ENCODE results near the gene SLC28A2. TPM values are rescaled to one million over a fixed set of nuclear protein-coding genes. Genes with fewer than 3 reads are reported as not detected.

The SLC28A2 gene
- total and polyA plus RNA-seq, 9 of the 15 experiments (the other 6 are each of a cell fraction or from before 2014, with no cell fraction given) = 0.03 to 0.04 TPM; not detected in 7

GRCh38 chr15:45304711-45305110 lies 52.7 kb downstream of the SLC28A2 start:
- H3K79me2 ChIP-seq (ENCODE audit: control insufficient read depth, insufficient read depth, low read length) = no peaks in the 10 kb centered on the region
- ChIA-PET POLR2A (interaction anchor here (1.2 to 1.4 kb wide), 2 partner anchors 15 to 22 kb away, joined by 3 to 4 read pairs; no protein-coding TSS in a partner anchor), CTCF (ENCODE audit: low intra/inter-chr PET ratio) (interaction anchor here (0.5 kb wide), 1 partner anchor 12 kb away, joined by 5 read pairs; no protein-coding TSS in a partner anchor)
- H3K4me1 ChIP-seq (replicated peaks in 1 of 2; ENCODE audit: control insufficient read depth in 2 of 2, insufficient read depth in 2 of 2, low read length in 2 of 2) = no peaks in the 10 kb centered on the region
- ATAC-seq (no peak), FAIRE-seq (no peak), DNase-seq (ENCODE audit: extremely low read depth in 1 of 4, low spot score in 3 of 4) (no peak)
- no peak overlapping the region for H3K27ac ChIP-seq (ENCODE audit: extremely low read depth, low read depth, low read length)
- in situ Hi-C loops (cut with MboI) (no loop called here), intact Hi-C loops (cut with micrococcal nuclease) (loop anchor here (5.0 kb wide), 1 partner anchor 153 kb away; no protein-coding TSS in a partner anchor)
- H3K4me3 ChIP-seq = no peak overlapping the region
- H3K27me3 ChIP-seq (ENCODE audit: control insufficient read depth in 2 of 2, insufficient read depth in 2 of 2, low read length in 2 of 2) = peaks cover 0 to 3% of the 10 kb centered on the region in 2 experiments; a peak in 3 of 5 replicates
- no peaks in the 10 kb centered on the region for H3K9me3 ChIP-seq (replicated peaks; ENCODE audit: control insufficient read depth, insufficient read depth, low read depth, low read length)
- no peaks in the 10 kb centered on the region for H3K9me1 ChIP-seq (ENCODE audit: control insufficient read depth, insufficient read depth, low read length)
- no TSS peak for BruUV-seq (replicated peaks)
- H3K9ac ChIP-seq (ENCODE audit: insufficient read depth in 1 of 2, low read depth in 2 of 2, low read length in 2 of 2) = no peak overlapping the region
- TF ChIP-seq ZNF583 (CRISPR knock-in tag; IDR thresholded peaks at IDR 0.05) (no peak), CREB1 (IDR thresholded peaks at IDR 0.05) (no peak), CREB1 (CRISPR knock-in tag; IDR thresholded peaks at IDR 0.05) (no peak), ZC3H4 (CRISPR knock-in tag; IDR thresholded peaks at IDR 0.05; ENCODE audit: borderline replicate concordance) (no peak), ZNF511 (CRISPR knock-in tag; IDR thresholded peaks at IDR 0.05) (no peak)
- H2AFZ ChIP-seq (ENCODE audit: low read depth, low read length) = no peak overlapping the region
- H4K20me1 ChIP-seq (replicated peaks; ENCODE audit: control insufficient read depth, insufficient read depth, low read length) = no peaks in the 10 kb centered on the region
- 2% methylated on average over 3 of the region's 3 CpGs for WGBS (ENCODE audit: insufficient coverage, low coverage, missing lambda C conversion rate)
- H3K36me3 ChIP-seq (ENCODE audit: control insufficient read depth, insufficient read depth, low read length) = no peaks in the 10 kb centered on the region
- H3K4me2 ChIP-seq (ENCODE audit: insufficient read depth, low read length) = no peak overlapping the region

- no peak for TF ChIP-seq SIN3A (IDR thresholded peaks at IDR 0.05; ENCODE audit: borderline replicate concordance in 2 of 2, control insufficient read depth in 1 of 2, low read depth in 2 of 2, low read length in 2 of 2)
- no peak for TF ChIP-seq TAF1 (IDR thresholded peaks at IDR 0.05; ENCODE audit: control insufficient read depth, extremely low read depth, insufficient read depth, low read length, severe bottlenecking)
- H3K9ac ChIP-seq (ENCODE audit: insufficient read depth in 1 of 2, low read depth in 2 of 2, low read length in 2 of 2) = no peak overlapping the region
- no TSS peak for BruUV-seq (replicated peaks)
These were observed 54.1 kb downstream of the SLC28A2 start for GRCh38 chr15:45306105-45306504.

More at GRCh38 chr15:45306105-45306504, 54.1 kb downstream of the SLC28A2 start:
- 4% methylated on average over 2 of the region's 4 CpGs for WGBS (ENCODE audit: insufficient coverage, low coverage, missing lambda C conversion rate)
- intact Hi-C loops (cut with micrococcal nuclease) = loop anchor here (2.0 to 5.0 kb wide), 2 partner anchors 95 to 151 kb away; no protein-coding TSS in a partner anchor
- peaks cover 0 to 3% of the 10 kb centered on the region in 2 experiments; a peak in 4 of 5 replicates for H3K27me3 ChIP-seq (ENCODE audit: control insufficient read depth in 2 of 2, insufficient read depth in 2 of 2, low read length in 2 of 2)
- H3K4me1 ChIP-seq (replicated peaks in 1 of 2; ENCODE audit: control insufficient read depth in 2 of 2, insufficient read depth in 2 of 2, low read length in 2 of 2) = no peaks in the 10 kb centered on the region
- no peak overlapping the region for H3K4me2 ChIP-seq (ENCODE audit: insufficient read depth, low read length)
- no peak overlapping the region for H3K27ac ChIP-seq (ENCODE audit: extremely low read depth, low read depth, low read length)
- ATAC-seq (no peak), DNase-seq (ENCODE audit: extremely low read depth in 1 of 4, low spot score in 3 of 4) (no peak), FAIRE-seq (no peak)
- ChIA-PET POLR2A (no interaction called here), CTCF (ENCODE audit: low intra/inter-chr PET ratio) (no interaction called here)
- no peak overlapping the region for H2AFZ ChIP-seq (ENCODE audit: low read depth, low read length)
- no peaks in the 10 kb centered on the region for H3K9me1 ChIP-seq (ENCODE audit: control insufficient read depth, insufficient read depth, low read length)
- in situ Hi-C loops (cut with MboI) = no loop called here
- H3K9me3 ChIP-seq (replicated peaks; ENCODE audit: control insufficient read depth, insufficient read depth, low read depth, low read length) = no peaks in the 10 kb centered on the region
- H3K36me3 ChIP-seq (ENCODE audit: control insufficient read depth, insufficient read depth, low read length) = no peaks in the 10 kb centered on the region
- no peaks in the 10 kb centered on the region for H4K20me1 ChIP-seq (replicated peaks; ENCODE audit: control insufficient read depth, insufficient read depth, low read length)
- H3K79me2 ChIP-seq (ENCODE audit: control insufficient read depth, insufficient read depth, low read length) = no peaks in the 10 kb centered on the region
- H3K4me3 ChIP-seq = no peak overlapping the region
